CD8-positive, alpha-beta memory T cell (primary cell): Measurements from ENCODE around the gene AGRN. TPM values are rescaled to one million over a fixed set of nuclear protein-coding genes. Genes with fewer than 3 reads are reported as not detected.
A peak's percentile ranks its signal among the peaks of the same experiment; 100 is the strongest.

Experiments
- CTCF ChIA-PET: fragments of 350-600 bp; sonication (Branson Sonifier 250); formaldehyde crosslinking; loops from one replicate; lab custom pipeline; 2021; ENCODE audit warnings: antibody characterized with exemption; lab: Charles Lee
- POLR2A ChIA-PET: fragments of 350-600 bp; sonication (Branson Sonifier 250); formaldehyde crosslinking; loops from one replicate; lab custom pipeline; 2021; ENCODE audit warnings: antibody characterized with exemption; lab: Charles Lee
- DNase-seq, 5 donors: peaks; one replicate each; pipeline versions ENCODE4 v3.0.0 to v3.0.0-alpha.2; 2020 to 2022; ENCODE audit warnings: mixed read lengths in 1 of 5
- H3K27ac ChIP-seq: one replicate; pipeline ENCODE4 v1.7.0; 2013; ENCODE audit warnings: low read depth, mild to moderate bottlenecking, low read length, moderate library complexity
- H3K27me3 ChIP-seq: 2 replicates; pipeline ENCODE4 v1.7.0; 2013; ENCODE audit warnings: low read length, mild to moderate bottlenecking; ENCODE audit not compliant: insufficient read depth, poor library complexity, severe bottlenecking
- H3K36me3 ChIP-seq: 2 replicates; pipeline ENCODE4 v1.7.0; 2013; ENCODE audit warnings: mild to moderate bottlenecking, low read length, moderate library complexity; ENCODE audit not compliant: insufficient read depth
- H3K4me1 ChIP-seq: 2 replicates; pipeline ENCODE4 v1.7.0; 2013; ENCODE audit warnings: mild to moderate bottlenecking, low read length, moderate library complexity; ENCODE audit not compliant: insufficient read depth
- H3K4me3 ChIP-seq: 2 replicates; pipeline ENCODE4 v1.7.0; 2013; ENCODE audit warnings: mild to moderate bottlenecking, low read length
- H3K9me3 ChIP-seq: 2 replicates; pipeline ENCODE4 v1.7.0; 2013; ENCODE audit warnings: mild to moderate bottlenecking, low read length
- H3K27ac Mint-ChIP-seq, 8 donors: one replicate each; pipeline ENCODE4 v1.8.0; 2020 to 2021; ENCODE audit warnings: mixed read lengths in 8 of 8, mild to moderate bottlenecking in 6 of 8, inconsistent platforms in 3 of 8, moderate library complexity in 3 of 8
- H3K27me3 Mint-ChIP-seq, 2 donors: one replicate each; pipeline ENCODE4 v1.8.0; 2020 to 2021; ENCODE audit warnings: mixed read lengths in 2 of 2, mild to moderate bottlenecking in 1 of 2, moderate library complexity in 1 of 2
- H3K36me3 Mint-ChIP-seq, 3 donors: one replicate each; pipeline ENCODE4 v1.8.0; 2020 to 2021; ENCODE audit warnings: mixed read lengths in 3 of 3, inconsistent platforms in 1 of 3, mild to moderate bottlenecking in 1 of 3
- H3K4me1 Mint-ChIP-seq, 3 donors: one replicate each; pipeline ENCODE4 v1.8.0; 2020 to 2021; ENCODE audit warnings: mixed read lengths in 3 of 3, inconsistent platforms in 1 of 3, mild to moderate bottlenecking in 1 of 3
- H3K4me3 Mint-ChIP-seq, 7 donors: one replicate each; pipeline ENCODE4 v1.8.0; 2020 to 2021; ENCODE audit warnings: mixed read lengths in 7 of 7, mild to moderate bottlenecking in 6 of 7, moderate library complexity in 4 of 7, inconsistent platforms in 2 of 7
- H3K9me3 Mint-ChIP-seq, 5 donors: one replicate each; pipeline ENCODE4 v1.8.0; 2020 to 2022; ENCODE audit warnings: mixed read lengths in 5 of 5, mild to moderate bottlenecking in 3 of 5, moderate library complexity in 2 of 5, inconsistent platforms in 1 of 5
- polyA plus RNA-seq: library from polyadenylated mRNA; unstranded; fragments of 300-500 nt; fragmentation: Illumina TruSeq; gene quantifications from one replicate; pipeline ENCODE4 v1.2.3, GENCODE V29; 2021
- total RNA-seq, 2 experiments: library from RNA; stranded (reverse); gene quantifications; one replicate each; pipeline ENCODE4 v1.2.3, GENCODE V29; 2021

AGRN gene
- total RNA-seq (1 to 10 TPM; 7.1 to 8.0 TPM), polyA plus RNA-seq (not detected)

DNA sequence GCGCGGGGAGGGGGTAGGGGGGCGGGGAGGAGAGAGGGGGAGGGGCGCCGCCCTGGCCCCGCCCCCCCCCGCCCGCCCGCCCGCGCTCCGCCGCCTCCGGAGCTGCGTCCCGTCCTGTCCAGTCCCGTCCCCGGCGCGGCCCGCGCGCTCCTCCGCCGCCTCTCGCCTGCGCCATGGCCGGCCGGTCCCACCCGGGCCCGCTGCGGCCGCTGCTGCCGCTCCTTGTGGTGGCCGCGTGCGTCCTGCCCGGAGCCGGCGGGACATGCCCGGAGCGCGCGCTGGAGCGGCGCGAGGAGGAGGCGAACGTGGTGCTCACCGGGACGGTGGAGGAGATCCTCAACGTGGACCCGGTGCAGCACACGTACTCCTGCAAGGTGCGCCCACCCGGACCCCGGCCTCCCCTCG is at the start of gene AGRN:
Gene AGRN (plus strand): TSS at position 121 of the 405 bp plus-strand sequence. CDS start 53 bp downstream, at position 174.
- Histone ChIP-seq H3K27ac (peak within 1 kb of the TSS; percentile 24), H3K9me3 (no peaks in the 10 kb centered on the region), H3K27me3 (no peaks in the 10 kb centered on the region), H3K36me3 (no peaks in the 10 kb centered on the region), H3K4me3 (no peak within 1 kb of the TSS), H3K4me1 (peaks cover 14% of the 10 kb centered on the region)
- DNase-seq: peak in 2 of 5 donors; percentile 29 to 48
- Mint-ChIP-seq H3K4me1 (peaks cover 6 to 20% (median 10%) of the 10 kb centered on the region in 3 donors), H3K9me3 (no peaks in the 10 kb centered on the region), H3K4me3 (peak within 1 kb of the TSS; percentile 30 to 84 (median 62)), H3K27ac (peak within 1 kb of the TSS in 1 of 8 donors; percentile 73), H3K36me3 (no peaks in the 10 kb centered on the region), H3K27me3 (peaks cover 0 to 3% of the 10 kb centered on the region in 2 donors)
- ChIA-PET CTCF (interaction anchor here (0.8 to 1.4 kb wide), 2 partner anchors 16 to 97 kb away, joined by 4 read pairs; no protein-coding TSS in a partner anchor), POLR2A (no interaction called here)

DNA sequence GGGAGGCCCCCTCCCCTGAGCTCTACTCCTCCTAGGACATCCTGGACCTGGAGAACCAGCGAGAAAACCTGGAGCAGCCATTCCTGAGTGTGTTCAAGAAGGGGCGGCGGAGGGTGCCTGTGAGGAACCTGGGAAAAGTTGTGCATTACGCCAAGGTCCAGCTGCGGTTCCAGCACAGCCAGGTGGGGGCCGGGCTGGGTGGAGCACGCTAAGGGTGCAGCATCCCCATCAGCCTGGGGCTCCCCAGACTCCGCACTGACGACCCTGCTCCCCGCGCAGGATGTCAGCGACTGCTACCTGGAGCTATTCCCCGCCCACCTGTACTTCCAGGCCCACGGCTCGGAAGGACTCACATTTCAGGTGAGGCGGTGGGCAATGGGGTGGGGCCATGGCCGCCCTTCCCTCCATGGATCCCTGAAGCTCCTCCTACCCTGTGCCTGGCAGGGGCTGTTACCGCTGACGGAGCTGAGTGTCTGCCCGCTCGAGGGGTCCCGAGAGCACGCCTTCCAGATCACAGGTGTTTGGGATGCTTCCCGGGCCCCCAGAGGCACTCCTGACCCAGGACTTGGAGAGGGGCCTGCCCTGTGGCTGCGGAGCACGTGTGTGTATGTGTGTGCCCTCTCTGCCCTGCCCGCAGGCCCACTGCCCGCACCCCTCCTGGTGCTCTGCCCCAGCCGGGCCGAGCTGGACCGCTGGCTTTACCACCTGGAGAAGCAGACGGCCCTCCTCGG is 49.5 kb upstream of the AGRN start:
- Mint-ChIP-seq H3K27me3 (peaks cover 6 to 15% of the 10 kb centered on the region in 2 donors), H3K9me3 (no peaks in the 10 kb centered on the region), H3K4me3 (no peak overlapping the region), H3K36me3 (no peaks in the 10 kb centered on the region), H3K27ac (no peak overlapping the region), H3K4me1 (peaks cover 0 to 19% (median 0%) of the 10 kb centered on the region in 3 donors)
- no peaks in the 10 kb centered on the region for H3K36me3 ChIP-seq
- POLR2A ChIA-PET: interaction anchor here (0.6 kb wide), 1 partner anchor 12 kb away, joined by 3 read pairs; the partner anchor contains the start of gene NOC2L
- no peak overlapping the region for H3K4me3 ChIP-seq
- no peaks in the 10 kb centered on the region for H3K9me3 ChIP-seq
- peaks cover 6% of the 10 kb centered on the region for H3K27me3 ChIP-seq
- no peak overlapping the region for H3K27ac ChIP-seq
- peaks cover 6% of the 10 kb centered on the region for H3K4me1 ChIP-seq
- DNase-seq: no peak
- CTCF ChIA-PET: interaction anchor here (0.7 kb wide), 1 partner anchor 13 kb away, joined by 3 read pairs; no protein-coding TSS in a partner anchor

DNA sequence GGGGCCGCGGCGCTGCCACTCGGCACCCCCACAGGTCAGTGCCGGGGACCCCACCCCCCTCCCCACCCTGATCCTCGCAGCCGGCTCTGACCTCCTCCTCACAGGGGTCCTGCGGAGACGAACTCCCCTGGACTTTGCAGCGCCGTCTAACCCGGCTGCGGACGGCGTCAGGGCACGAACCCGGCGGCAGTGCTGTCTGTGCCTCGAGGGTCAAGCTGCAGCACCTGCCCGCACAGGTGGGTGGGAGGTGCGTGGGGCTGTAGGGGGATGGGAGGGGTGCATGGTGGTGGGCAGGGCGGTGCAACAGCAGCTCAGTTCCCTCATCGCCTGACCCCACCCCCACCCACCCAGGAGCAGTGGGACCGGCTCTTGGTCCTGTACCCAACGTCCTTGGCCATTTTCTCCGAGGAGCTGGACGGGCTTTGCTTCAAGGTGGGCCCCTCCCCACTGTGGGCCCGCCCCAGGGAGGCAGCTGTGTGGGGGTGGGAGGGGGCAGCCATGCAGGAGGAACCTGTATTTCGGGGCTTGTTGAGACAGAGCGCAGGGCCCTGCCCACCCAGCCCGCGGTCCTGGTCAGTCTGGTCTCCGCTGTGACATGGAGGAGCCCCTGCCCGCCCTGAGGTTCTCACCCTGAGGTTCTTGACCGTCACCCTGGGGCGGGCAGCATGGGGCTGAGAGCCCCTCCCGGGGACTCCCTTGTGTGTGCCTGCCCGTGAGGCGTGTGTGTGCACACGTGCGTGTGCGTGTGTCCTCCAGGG is 48.8 kb upstream of the AGRN start:
- no peak overlapping the region for H3K4me3 Mint-ChIP-seq
- POLR2A ChIA-PET: no interaction called here
- no peaks in the 10 kb centered on the region for H3K36me3 Mint-ChIP-seq
- H3K27me3 Mint-ChIP-seq: peaks cover 8 to 20% of the 10 kb centered on the region in 2 donors
- CTCF ChIA-PET: no interaction called here
- H3K27ac Mint-ChIP-seq: no peak overlapping the region
- DNase-seq: no peak
- H3K4me1 ChIP-seq: peaks cover 10% of the 10 kb centered on the region
- H3K4me1 Mint-ChIP-seq: peaks cover 0 to 18% (median 6%) of the 10 kb centered on the region in 3 donors
- no peaks in the 10 kb centered on the region for H3K36me3 ChIP-seq
- H3K9me3 ChIP-seq: no peaks in the 10 kb centered on the region
- peaks cover 6% of the 10 kb centered on the region for H3K27me3 ChIP-seq
- no peaks in the 10 kb centered on the region for H3K9me3 Mint-ChIP-seq
- no peak overlapping the region for H3K27ac ChIP-seq
- no peak overlapping the region for H3K4me3 ChIP-seq

DNA sequence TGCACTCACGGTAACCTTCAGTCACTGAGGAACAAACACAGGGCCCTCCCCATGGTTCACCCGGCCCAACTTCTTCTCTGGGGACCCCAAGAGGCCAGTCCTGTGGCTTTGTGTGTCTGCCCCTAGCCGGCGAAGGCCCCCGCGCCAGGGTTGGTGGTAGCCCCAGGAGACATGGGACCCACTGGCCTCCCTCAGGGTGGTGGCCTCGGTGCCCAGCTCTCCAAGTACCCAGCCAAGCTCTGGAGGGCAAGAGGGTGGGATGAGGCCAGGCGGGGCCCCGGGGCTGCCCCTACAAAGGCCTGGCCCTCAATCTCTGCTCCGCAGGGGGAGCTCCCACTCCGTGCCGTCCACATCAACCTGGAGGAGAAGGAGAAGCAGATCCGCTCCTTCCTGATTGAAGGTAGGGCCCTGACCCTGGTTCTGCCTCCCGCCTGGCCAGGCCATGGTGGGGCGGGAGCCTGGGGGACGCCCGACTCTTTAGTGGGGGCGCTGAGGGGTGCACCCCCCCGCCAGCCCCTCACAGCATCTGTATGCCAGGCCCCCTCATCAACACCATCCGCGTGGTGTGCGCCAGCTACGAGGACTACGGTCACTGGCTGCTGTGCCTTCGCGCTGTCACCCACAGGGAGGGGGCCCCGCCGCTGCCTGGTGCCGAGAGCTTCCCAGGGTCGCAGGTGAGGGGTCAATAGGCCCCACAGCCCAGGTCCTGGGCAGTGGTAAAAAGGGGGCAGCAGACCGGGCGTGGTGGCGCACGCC is 48.0 kb upstream of the AGRN start:
- Histone ChIP-seq H3K4me1 (peaks cover 10% of the 10 kb centered on the region), H3K4me3 (no peak overlapping the region), H3K9me3 (no peaks in the 10 kb centered on the region), H3K36me3 (no peaks in the 10 kb centered on the region), H3K27me3 (peaks cover 6% of the 10 kb centered on the region), H3K27ac (no peak overlapping the region)
- H3K27ac Mint-ChIP-seq: no peak overlapping the region
- DNase-seq: no peak
- ChIA-PET CTCF (no interaction called here), POLR2A (no interaction called here)
- H3K27me3 Mint-ChIP-seq: peaks cover 8 to 20% of the 10 kb centered on the region in 2 donors
- no peaks in the 10 kb centered on the region for H3K36me3 Mint-ChIP-seq
- peaks cover 0 to 14% (median 6%) of the 10 kb centered on the region in 3 donors for H3K4me1 Mint-ChIP-seq
- H3K9me3 Mint-ChIP-seq: no peaks in the 10 kb centered on the region
- no peak overlapping the region for H3K4me3 Mint-ChIP-seq

DNA sequence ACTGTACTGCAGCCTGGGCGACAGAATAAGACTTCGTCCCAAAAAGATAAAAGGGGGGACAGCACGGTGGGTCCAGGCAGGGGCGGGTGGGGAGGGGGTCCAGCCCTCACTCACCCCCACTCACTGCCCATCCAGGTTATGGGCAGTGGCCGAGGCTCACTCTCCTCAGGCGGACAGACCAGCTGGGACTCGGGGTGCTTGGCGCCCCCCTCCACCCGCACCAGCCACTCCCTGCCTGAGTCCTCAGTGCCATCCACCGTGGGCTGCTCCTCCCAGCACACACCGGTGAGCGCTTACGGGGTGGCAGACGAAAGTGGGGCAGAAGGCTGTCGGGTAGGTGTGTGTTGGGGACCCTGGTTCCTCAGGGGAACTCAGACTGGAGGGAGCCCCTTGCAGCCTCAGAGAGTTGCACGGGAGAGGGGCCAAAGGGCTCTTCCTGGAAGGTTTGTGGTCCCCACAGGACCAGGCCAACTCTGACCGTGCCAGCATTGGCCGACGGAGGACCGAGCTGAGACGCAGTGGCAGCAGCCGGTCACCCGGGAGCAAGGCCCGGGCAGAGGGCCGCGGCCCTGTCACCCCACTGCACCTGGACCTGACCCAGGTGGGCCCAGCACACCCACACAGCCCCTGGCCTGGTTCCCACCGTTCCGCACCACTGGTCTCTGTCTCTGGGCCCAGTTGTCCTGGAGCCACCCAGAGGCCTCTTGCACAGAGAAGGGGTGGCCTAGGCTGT is 47.0 kb upstream of the AGRN start:
- ChIA-PET POLR2A (no interaction called here), CTCF (no interaction called here)
- Histone ChIP-seq H3K9me3 (no peaks in the 10 kb centered on the region), H3K27ac (no peak overlapping the region), H3K36me3 (no peaks in the 10 kb centered on the region), H3K4me3 (no peak overlapping the region), H3K27me3 (peaks cover 6% of the 10 kb centered on the region), H3K4me1 (peaks cover 4% of the 10 kb centered on the region)
- Mint-ChIP-seq H3K27me3 (peaks cover 8 to 20% of the 10 kb centered on the region in 2 donors), H3K27ac (no peak overlapping the region), H3K36me3 (no peaks in the 10 kb centered on the region), H3K9me3 (no peaks in the 10 kb centered on the region), H3K4me3 (no peak overlapping the region), H3K4me1 (peaks cover 0 to 9% (median 6%) of the 10 kb centered on the region in 3 donors)
- DNase-seq: peak in 1 of 5 donors; percentile 45

DNA sequence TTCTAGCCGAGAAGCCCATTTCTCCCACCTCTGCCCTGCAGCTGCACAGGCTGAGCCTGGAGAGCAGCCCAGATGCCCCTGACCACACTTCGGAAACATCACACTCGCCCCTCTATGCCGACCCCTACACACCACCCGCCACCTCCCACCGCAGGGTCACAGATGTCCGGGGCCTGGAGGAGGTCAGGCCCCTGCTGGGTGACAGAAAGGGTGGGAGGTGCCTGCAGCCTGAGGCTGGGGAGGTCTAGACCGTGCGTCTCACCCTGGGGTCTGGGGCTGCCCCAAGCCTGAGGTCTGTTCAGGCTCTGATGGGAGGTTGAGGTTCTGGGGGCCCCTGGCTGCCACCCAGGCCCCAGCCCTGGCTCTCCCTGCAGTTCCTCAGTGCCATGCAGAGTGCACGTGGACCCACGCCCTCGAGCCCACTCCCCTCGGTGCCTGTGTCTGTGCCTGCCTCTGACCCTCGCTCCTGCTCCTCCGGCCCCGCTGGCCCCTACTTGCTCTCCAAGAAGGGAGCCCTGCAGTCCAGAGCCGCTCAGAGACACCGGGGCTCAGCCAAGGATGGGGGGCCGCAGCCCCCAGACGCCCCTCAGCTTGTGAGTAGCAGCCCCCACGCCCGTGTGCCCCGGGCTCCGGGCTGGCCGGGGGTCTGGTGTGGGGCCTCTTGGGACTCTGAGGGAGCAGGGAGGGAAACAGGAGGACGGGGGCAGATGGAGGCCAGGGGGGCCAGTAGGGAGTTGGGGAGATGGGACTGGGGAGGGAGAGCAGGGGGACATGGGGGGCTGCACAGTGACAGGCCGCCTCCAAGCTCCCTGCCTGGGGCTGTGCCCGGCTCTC is 46.2 kb upstream of the AGRN start:
- peak in 1 of 5 donors; percentile 44 for DNase-seq
- Mint-ChIP-seq H3K36me3 (no peaks in the 10 kb centered on the region), H3K4me1 (peaks cover 0 to 10% (median 6%) of the 10 kb centered on the region in 3 donors), H3K4me3 (no peak overlapping the region), H3K9me3 (no peaks in the 10 kb centered on the region), H3K27me3 (peaks cover 9 to 24% of the 10 kb centered on the region in 2 donors), H3K27ac (no peak overlapping the region)
- Histone ChIP-seq H3K4me1 (peaks cover 4% of the 10 kb centered on the region), H3K27ac (no peak overlapping the region), H3K36me3 (no peaks in the 10 kb centered on the region), H3K4me3 (no peak overlapping the region), H3K27me3 (peaks cover 6% of the 10 kb centered on the region), H3K9me3 (no peaks in the 10 kb centered on the region)
- ChIA-PET POLR2A (no interaction called here), CTCF (no interaction called here)

DNA sequence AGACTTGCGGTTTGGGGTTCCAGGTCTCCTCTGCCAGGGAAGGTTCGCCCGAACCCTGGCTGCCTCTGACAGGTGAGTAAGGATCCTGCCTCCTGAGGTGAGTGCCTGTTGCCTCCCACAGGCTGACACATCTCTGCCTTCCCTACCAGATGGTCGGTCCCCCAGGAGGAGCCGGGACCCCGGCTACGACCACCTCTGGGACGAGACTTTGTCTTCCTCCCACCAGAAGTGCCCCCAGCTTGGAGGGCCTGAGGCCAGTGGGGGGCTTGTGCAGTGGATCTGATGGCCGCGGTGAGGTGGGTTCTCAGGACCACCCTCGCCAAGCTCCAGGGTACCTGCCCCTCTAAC is 45.7 kb upstream of the AGRN start:
- POLR2A ChIA-PET: no interaction called here
- H3K9me3 Mint-ChIP-seq: no peaks in the 10 kb centered on the region
- peaks cover 7 to 24% of the 10 kb centered on the region in 2 donors for H3K27me3 Mint-ChIP-seq
- H3K4me3 ChIP-seq: no peak overlapping the region
- H3K4me1 ChIP-seq: peaks cover 4% of the 10 kb centered on the region
- no peaks in the 10 kb centered on the region for H3K9me3 ChIP-seq
- peaks cover 0 to 10% (median 6%) of the 10 kb centered on the region in 3 donors for H3K4me1 Mint-ChIP-seq
- no peak overlapping the region for H3K4me3 Mint-ChIP-seq
- H3K27me3 ChIP-seq: peaks cover 6% of the 10 kb centered on the region
- H3K36me3 Mint-ChIP-seq: no peaks in the 10 kb centered on the region
- no peak overlapping the region for H3K27ac ChIP-seq
- CTCF ChIA-PET: no interaction called here
- H3K27ac Mint-ChIP-seq: no peak overlapping the region
- no peak for DNase-seq
- H3K36me3 ChIP-seq: no peaks in the 10 kb centered on the region
